WI38 (cell line): Measurements from ENCODE around the gene CHFR.
"Not testable (repeated sequence)": the region's sequence is repeated elsewhere in the genome, so short reads cannot be mapped to it uniquely, and the experiment has no call there.

Experiments
- H3K4me3 ChIP-seq: 2 replicates; pipeline ENCODE4 v1.5.1; 2011; ENCODE audit warnings: low read depth, mild to moderate bottlenecking, control low read depth, low read length
- CTCF ChIP-seq: IDR thresholded peaks from 2 replicates; pipeline ENCODE4 v1.5.1; 2012; ENCODE audit warnings: low read depth, mild to moderate bottlenecking, control low read depth, low read length

The CHFR gene

GRCh38 chr12:132804426-132804861 lies 83.0 kb downstream of the CHFR start:
- H3K4me3 ChIP-seq = no peak overlapping the region
- no peak for TF ChIP-seq CTCF

- no peak for TF ChIP-seq CTCF
- no peak overlapping the region for H3K4me3 ChIP-seq
These were observed 83.5 kb downstream of the CHFR start for GRCh38 chr12:132803888-132804287.

- no peak for TF ChIP-seq CTCF
- H3K4me3 ChIP-seq = no peak overlapping the region
These were observed 84.3 kb downstream of the CHFR start for GRCh38 chr12:132803125-132803524.

- no peak for TF ChIP-seq CTCF
- H3K4me3 ChIP-seq = no peak overlapping the region
These were observed 85.7 kb downstream of the CHFR start for GRCh38 chr12:132801741-132802140.

GRCh38 chr12:132798836-132799235 lies 88.6 kb downstream of the CHFR start:
- no peak overlapping the region for H3K4me3 ChIP-seq
- no peak for TF ChIP-seq CTCF

GRCh38 chr12:132797820-132798570 lies 89.4 kb downstream of the CHFR start:
- H3K4me3 ChIP-seq = no peak overlapping the region
- TF ChIP-seq CTCF = no peak

- no peak for TF ChIP-seq CTCF
- no peak overlapping the region for H3K4me3 ChIP-seq
These were observed 91.6 kb downstream of the CHFR start for GRCh38 chr12:132795847-132796246.

GRCh38 chr12:132791940-132792339 lies 95.5 kb downstream of the CHFR start:
- H3K4me3 ChIP-seq = not testable (repeated sequence)
